Measurements from ENCODE around the gene PCDHA12.
A peak's percentile ranks its signal among the peaks of the same experiment; 100 is the strongest.
"Not testable (repeated sequence)": the region's sequence is repeated elsewhere in the genome, so short reads cannot be mapped to it uniquely, and the experiment has no call there.

The PCDHA12 gene, protein sequence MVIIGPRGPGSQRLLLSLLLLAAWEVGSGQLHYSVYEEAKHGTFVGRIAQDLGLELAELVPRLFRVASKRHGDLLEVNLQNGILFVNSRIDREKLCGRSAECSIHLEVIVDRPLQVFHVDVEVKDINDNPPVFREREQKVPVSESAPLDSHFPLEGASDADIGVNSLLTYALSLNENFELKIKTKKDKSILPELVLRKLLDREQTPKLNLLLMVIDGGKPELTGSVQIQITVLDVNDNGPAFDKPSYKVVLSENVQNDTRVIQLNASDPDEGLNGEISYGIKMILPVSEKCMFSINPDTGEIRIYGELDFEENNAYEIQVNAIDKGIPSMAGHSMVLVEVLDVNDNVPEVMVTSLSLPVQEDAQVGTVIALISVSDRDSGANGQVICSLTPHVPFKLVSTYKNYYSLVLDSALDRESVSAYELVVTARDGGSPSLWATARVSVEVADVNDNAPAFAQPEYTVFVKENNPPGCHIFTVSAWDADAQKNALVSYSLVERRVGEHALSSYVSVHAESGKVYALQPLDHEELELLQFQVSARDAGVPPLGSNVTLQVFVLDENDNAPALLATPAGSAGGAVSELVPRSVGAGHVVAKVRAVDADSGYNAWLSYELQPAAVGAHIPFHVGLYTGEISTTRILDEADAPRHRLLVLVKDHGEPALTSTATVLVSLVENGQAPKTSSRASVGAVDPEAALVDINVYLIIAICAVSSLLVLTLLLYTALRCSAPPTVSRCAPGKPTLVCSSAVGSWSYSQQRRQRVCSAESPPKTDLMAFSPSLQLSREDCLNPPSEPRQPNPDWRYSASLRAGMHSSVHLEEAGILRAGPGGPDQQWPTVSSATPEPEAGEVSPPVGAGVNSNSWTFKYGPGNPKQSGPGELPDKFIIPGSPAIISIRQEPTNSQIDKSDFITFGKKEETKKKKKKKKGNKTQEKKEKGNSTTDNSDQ

DNA sequence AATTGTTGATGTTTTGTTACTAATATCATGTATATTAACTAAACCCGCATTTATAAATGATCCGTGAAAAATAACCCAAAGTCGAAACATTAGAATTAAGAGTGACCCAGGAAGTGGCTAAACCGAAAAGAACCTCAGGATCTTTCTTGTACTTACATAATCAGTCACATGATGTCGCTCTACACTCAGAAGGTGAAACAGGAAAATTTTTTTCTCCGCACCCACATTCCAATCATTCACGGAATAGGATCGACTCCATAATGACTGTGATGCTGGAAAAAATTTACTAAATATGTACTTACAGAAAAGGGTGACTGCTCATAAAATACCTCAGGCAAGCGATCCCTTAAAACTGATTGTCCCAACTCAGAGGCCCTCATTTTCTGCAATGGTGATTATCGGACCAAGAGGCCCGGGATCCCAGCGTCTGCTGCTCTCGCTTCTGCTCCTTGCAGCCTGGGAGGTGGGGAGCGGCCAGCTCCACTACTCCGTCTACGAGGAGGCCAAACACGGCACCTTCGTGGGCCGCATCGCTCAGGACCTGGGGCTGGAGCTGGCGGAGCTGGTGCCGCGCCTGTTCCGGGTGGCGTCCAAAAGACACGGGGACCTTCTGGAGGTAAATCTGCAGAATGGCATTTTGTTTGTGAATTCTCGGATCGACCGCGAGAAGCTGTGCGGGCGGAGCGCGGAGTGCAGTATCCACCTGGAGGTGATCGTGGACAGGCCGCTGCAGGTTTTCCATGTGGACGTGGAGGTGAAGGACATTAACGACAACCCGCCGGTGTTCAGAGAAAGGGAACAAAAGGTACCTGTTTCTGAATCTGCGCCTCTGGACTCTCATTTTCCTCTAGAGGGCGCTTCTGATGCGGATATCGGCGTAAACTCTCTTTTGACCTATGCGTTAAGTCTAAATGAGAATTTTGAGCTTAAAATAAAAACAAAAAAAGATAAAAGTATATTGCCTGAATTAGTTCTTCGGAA lies at the start of gene PCDHA12:
TSS of gene PCDHA12 (plus strand) at position 224 of the 981 bp plus-strand sequence. CDS start at position 389, 165 bp downstream.
- Histone ChIP-seq H3K27me3 (ENCODE audit: low read depth) (peaks cover 3% of the 10 kb centered on the region; the same call in 1 of the 2 replicates), H3K9me3 (no peaks in the 10 kb centered on the region), H3K4me3 (no peak within 1 kb of the TSS), H3K4me1 (no peaks in the 10 kb centered on the region), H3K36me3 (replicated peaks) (no peaks in the 10 kb centered on the region)
- DNase-seq (ENCODE audit: low spot score in 2 of 2) = no peak
- in situ Hi-C loops (cut with MboI; ENCODE audit: low sequenced_read_pairs) = no loop called here

DNA sequence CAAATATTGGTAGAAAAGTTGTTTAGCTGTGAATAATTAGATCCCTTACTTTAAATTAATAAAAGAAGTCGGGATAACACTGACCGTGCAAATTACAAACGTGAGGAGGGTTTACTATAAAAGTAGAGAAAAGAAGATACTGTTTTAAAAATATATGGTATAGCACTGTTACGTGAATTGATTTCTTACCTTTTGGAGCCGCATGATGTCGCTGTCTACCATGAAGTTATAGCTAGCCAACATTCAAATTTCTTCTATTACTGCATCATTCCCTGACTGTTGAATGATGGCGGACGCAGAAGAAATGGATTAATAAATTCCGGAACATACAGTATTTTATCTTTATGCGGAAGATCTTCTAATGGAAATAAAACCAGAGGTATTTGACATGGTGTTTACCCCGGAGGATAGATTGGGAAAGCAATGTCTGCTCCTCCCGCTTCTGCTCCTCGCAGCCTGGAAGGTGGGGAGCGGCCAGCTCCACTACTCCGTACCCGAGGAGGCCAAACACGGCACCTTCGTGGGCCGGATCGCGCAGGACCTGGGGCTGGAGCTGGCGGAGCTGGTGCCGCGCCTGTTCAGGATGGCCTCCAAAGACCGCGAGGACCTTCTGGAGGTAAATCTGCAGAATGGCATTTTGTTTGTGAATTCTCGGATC lies 47.3 kb upstream of the PCDHA12 start, which contains the start of gene PCDHA6:
TSS of gene PCDHA6 (plus strand) at position 257 of the 658 bp plus-strand sequence. CDS start at position 389, 132 bp downstream.
- no peaks in the 10 kb centered on the region for H3K27me3 ChIP-seq (ENCODE audit: low read depth)
- no peaks in the 10 kb centered on the region for H3K9me3 ChIP-seq
- DNase-seq (ENCODE audit: low spot score in 2 of 2) = no peak
- no peak within 1 kb of the TSS for H3K4me3 ChIP-seq
- in situ Hi-C loops (cut with MboI; ENCODE audit: low sequenced_read_pairs) = no loop called here
- no peaks in the 10 kb centered on the region for H3K4me1 ChIP-seq
- H3K36me3 ChIP-seq (replicated peaks) = no peaks in the 10 kb centered on the region

DNA sequence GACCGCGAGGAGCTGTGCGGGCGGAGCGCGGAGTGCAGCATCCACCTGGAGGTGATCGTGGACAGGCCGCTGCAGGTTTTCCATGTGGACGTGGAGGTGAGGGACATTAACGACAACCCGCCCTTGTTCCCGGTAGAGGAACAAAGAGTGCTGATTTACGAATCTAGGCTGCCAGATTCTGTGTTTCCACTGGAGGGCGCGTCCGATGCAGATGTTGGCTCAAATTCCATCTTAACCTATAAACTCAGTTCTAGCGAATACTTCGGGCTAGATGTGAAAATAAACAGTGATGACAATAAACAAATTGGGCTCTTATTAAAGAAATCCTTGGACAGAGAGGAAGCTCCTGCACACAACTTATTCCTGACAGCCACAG lies 46.8 kb upstream of the PCDHA12 start:
- Histone ChIP-seq H3K36me3 (replicated peaks) (no peaks in the 10 kb centered on the region), H3K4me1 (no peaks in the 10 kb centered on the region), H3K4me3 (no peak overlapping the region), H3K9me3 (no peaks in the 10 kb centered on the region), H3K27me3 (ENCODE audit: low read depth) (no peaks in the 10 kb centered on the region)
- no peak for DNase-seq (ENCODE audit: low spot score in 2 of 2)
- in situ Hi-C loops (cut with MboI; ENCODE audit: low sequenced_read_pairs) = no loop called here

DNA sequence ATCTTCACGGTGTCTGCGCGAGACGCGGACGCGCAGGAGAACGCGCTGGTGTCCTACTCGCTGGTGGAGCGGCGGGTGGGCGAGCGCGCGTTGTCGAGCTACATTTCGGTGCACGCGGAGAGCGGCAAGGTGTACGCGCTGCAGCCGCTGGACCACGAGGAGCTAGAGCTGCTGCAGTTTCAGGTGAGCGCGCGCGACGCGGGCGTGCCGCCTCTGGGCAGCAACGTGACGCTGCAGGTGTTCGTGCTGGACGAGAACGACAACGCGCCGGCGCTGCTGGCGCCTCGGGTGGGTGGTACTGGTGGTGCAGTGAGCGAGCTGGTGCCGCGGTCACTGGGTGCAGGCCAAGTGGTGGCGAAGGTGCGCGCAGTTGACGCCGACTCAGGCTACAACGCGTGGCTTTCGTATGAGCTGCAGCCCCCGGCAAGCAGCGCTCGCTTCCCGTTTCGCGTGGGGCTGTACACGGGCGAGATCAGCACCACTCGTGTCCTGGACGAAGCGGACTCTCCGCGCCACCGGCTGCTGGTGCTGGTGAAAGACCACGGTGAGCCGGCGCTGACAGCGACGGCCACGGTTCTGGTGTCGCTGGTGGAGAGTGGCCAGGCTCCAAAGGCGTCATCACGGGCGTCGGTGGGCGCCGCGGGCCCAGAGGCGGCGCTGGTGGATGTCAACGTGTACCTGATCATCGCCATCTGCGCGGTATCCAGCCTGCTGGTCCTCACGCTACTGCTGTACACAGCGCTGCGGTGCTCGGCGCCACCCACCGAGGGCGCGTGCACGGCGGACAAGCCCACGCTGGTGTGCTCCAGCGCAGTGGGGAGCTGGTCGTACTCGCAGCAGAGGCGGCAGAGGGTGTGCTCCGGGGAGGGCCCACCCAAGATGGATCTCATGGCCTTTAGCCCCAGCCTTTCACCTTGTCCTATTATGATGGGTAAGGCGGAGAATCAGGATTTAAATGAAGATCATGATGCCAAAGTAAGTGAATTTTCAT lies 45.3 kb upstream of the PCDHA12 start:
- DNase-seq (ENCODE audit: low spot score in 2 of 2); H3K36me3 ChIP-seq (replicated peaks); H3K4me3 ChIP-seq; H3K27me3 ChIP-seq (ENCODE audit: low read depth); in situ Hi-C loops (cut with MboI; ENCODE audit: low sequenced_read_pairs); H3K4me1 ChIP-seq; H3K9me3 ChIP-seq: not testable (repeated sequence)

DNA sequence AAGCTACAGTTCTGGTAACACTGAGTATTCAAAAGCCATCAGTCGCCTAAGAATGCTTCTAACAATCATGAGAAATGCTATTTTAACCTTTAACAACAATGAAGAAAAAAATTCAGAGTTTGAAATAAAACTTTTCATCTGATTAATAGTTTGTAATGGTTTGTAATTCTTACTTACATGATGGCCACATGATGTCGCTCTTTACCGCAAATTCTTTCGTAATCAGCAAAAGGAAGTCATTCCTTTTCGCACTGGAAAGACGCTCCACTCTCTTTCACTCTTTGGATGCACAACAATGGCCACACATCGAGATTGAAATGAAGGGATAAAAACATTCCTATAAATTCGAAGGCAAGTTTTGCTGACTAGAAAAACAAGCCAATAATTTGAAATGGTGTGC lies 41.1 kb upstream of the PCDHA12 start, which contains the start of gene PCDHA7:
TSS of gene PCDHA7 (plus strand) at position 277 of the 400 bp plus-strand sequence. CDS start at position 392, 115 bp downstream.
- H3K4me1 ChIP-seq = no peaks in the 10 kb centered on the region
- peaks cover 2% of the 10 kb centered on the region; the same call in 1 of the 2 replicates for H3K9me3 ChIP-seq
- in situ Hi-C loops (cut with MboI; ENCODE audit: low sequenced_read_pairs) = no loop called here
- no peaks in the 10 kb centered on the region for H3K27me3 ChIP-seq (ENCODE audit: low read depth)
- no peak within 1 kb of the TSS for H3K4me3 ChIP-seq
- no peak for DNase-seq (ENCODE audit: low spot score in 2 of 2)
- no peaks in the 10 kb centered on the region for H3K36me3 ChIP-seq (replicated peaks)

DNA sequence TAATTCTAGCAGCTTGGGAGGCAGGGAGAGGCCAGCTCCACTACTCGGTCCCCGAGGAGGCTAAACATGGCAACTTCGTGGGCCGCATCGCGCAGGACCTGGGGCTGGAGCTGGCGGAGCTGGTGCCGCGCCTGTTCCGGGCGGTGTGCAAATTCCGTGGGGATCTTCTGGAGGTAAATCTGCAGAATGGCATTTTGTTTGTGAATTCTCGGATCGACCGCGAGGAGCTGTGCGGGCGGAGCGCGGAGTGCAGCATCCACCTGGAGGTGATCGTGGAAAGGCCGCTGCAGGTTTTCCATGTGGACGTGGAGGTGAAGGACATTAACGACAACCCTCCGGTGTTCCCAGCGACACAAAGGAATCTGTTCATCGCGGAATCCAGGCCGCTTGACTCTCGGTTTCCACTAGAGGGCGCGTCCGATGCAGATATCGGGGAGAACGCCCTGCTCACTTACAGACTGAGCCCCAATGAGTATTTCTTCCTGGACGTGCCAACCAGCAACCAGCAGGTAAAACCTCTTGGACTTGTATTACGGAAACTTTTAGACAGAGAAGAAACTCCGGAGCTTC lies 40.6 kb upstream of the PCDHA12 start:
- H3K4me3 ChIP-seq; H3K4me1 ChIP-seq; H3K9me3 ChIP-seq; H3K36me3 ChIP-seq (replicated peaks); in situ Hi-C loops (cut with MboI; ENCODE audit: low sequenced_read_pairs); DNase-seq (ENCODE audit: low spot score in 2 of 2); H3K27me3 ChIP-seq (ENCODE audit: low read depth): not testable (repeated sequence)

DNA sequence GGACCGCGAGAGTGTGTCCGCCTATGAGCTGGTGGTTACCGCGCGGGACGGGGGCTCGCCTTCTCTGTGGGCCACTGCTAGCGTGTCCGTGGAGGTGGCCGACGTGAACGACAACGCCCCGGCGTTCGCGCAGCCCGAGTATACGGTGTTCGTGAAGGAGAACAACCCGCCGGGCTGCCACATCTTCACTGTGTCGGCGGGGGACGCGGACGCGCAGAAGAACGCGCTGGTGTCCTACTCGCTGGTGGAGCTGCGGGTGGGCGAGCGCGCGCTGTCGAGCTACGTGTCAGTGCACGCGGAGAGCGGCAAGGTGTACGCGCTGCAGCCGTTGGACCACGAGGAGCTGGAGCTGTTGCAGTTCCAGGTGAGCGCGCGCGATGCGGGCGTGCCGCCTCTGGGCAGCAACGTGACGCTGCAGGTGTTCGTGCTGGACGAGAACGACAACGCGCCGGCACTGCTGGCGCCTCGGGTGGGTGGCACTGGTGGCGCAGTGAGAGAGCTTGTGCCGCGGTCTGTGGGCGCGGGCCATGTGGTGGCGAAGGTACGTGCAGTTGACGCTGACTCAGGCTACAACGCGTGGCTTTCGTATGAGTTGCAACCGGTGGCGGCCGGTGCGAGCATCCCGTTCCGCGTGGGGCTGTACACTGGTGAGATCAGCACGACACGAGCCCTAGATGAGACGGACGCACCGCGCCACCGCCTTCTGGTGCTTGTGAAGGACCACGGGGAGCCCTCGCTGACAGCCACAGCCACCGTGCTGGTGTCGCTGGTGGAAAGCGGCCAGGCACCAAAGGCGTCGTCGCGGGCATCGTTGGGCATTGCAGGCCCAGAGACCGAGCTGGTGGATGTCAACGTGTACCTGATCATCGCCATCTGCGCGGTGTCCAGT lies 39.2 kb upstream of the PCDHA12 start:
- Histone ChIP-seq H3K4me1 (no peaks in the 10 kb centered on the region), H3K36me3 (replicated peaks) (no peaks in the 10 kb centered on the region), H3K27me3 (ENCODE audit: low read depth) (no peaks in the 10 kb centered on the region), H3K9me3 (peaks cover 2% of the 10 kb centered on the region; the same call in 1 of the 2 replicates), H3K4me3 (no peak overlapping the region)
- no peak for DNase-seq (ENCODE audit: low spot score in 2 of 2)
- in situ Hi-C loops (cut with MboI; ENCODE audit: low sequenced_read_pairs) = no loop called here

DNA sequence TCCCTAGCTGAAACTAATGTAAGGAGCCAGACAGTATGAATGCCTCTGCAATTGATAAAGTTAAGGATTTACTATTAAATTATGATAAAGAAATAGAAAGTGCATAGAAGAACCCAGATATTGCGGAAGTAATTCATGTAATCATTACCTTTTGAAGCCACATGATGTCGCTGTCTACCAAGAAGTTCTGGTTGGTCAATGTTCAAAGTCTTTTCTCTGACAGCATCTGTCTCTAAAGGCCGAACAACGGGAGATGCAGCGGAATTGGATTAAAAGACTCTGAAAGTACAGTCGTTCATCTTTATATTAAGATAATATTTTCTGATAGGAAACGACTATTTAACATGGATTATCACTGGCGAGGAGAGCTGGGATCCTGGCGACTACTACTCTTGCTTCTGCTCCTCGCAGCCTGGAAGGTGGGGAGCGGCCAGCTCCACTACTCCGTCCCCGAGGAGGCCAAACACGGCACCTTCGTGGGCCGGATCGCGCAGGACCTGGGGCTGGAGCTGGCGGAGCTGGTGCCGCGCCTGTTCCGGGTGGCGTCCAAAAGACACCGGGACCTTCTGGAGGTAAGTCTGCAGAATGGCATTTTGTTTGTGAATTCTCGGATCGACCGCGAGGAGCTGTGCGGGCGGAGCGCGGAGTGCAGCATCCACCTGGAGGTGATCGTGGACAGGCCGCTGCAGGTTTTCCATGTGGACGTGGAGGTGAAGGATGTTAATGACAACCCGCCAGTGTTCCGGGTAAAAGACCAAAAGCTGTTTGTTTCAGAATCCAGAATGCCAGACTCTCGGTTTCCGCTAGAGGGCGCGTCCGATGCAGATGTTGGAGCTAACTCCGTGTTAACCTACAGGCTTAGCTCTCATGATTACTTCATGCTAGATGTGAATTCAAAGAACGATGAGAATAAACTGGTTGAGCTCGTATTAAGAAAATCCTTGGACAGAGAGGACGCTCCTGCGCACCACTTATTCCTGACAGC lies 33.8 kb upstream of the PCDHA12 start, which contains the start of gene PCDHA8:
TSS of gene PCDHA8 (plus strand) at position 210 of the 985 bp plus-strand sequence. CDS start at position 345, 135 bp downstream.
- H3K4me1 ChIP-seq = no peaks in the 10 kb centered on the region
- no peaks in the 10 kb centered on the region for H3K9me3 ChIP-seq
- in situ Hi-C loops (cut with MboI; ENCODE audit: low sequenced_read_pairs) = no loop called here
- no peak within 1 kb of the TSS for H3K4me3 ChIP-seq
- H3K27me3 ChIP-seq (ENCODE audit: low read depth) = no peaks in the 10 kb centered on the region
- DNase-seq (ENCODE audit: low spot score in 2 of 2) = peak in 1 of 2 experiments; percentile 40
- no peaks in the 10 kb centered on the region for H3K36me3 ChIP-seq (replicated peaks)

DNA sequence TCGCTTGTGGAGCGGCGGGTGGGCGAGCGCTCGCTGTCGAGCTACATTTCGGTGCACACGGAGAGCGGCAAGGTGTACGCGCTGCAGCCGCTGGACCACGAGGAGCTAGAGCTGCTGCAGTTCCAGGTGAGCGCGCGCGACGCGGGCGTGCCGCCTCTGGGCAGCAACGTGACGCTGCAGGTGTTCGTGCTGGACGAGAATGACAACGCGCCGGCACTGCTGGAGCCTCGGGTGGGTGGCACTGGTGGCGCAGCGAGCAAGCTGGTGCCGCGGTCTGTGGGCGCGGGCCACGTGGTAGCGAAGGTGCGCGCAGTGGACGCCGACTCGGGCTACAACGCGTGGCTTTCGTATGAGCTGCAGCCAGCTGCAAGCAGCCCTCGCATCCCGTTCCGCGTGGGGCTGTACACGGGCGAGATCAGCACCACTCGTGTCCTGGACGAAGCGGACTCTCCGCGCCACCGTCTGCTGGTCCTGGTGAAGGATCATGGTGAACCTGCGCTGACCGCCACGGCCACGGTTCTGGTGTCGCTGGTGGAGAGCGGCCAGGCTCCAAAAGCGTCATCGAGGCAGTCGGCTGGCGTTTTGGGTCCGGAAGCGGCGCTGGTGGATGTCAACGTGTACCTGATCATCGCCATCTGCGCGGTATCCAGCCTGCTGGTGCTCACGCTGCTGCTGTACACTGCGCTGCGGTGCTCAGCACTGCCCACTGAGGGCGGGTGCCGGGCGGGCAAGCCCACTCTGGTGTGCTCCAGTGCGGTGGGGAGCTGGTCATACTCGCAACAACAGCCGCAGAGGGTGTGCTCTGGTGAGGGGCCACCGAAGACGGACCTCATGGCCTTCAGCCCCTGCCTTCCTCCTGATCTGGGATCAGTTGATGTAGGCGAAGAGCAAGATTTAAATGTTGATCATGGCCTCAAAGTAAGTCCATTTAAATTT lies 32.0 kb upstream of the PCDHA12 start:
- no peaks in the 10 kb centered on the region for H3K27me3 ChIP-seq (ENCODE audit: low read depth)
- in situ Hi-C loops (cut with MboI; ENCODE audit: low sequenced_read_pairs) = no loop called here
- no peak overlapping the region for H3K4me3 ChIP-seq
- H3K4me1 ChIP-seq = no peaks in the 10 kb centered on the region
- H3K36me3 ChIP-seq (replicated peaks) = no peaks in the 10 kb centered on the region
- H3K9me3 ChIP-seq = no peaks in the 10 kb centered on the region
- DNase-seq (ENCODE audit: low spot score in 2 of 2) = no peak
